NOMO-1 treated with dmso at 0.1 percent for 144 hours (cell line): ENCODE results near the gene CHRD.
"Not testable (repeated sequence)": the region's sequence is repeated elsewhere in the genome, so short reads cannot be mapped to it uniquely, and the experiment has no call there.

Experiments used
- DNase-seq: peaks from one replicate; lab custom pipeline; 2025; ENCODE audit not compliant: unreplicated experiment; lab: John Stamatoyannopoulos, UW

The CHRD gene

GRCh38 chr3:184379358-184380184 lies at the start of gene CHRD:
Gene CHRD, plus strand, starts transcription at chr3:184380054. Its CDS starts 265 bp downstream, at chr3:184380319.
- DNase-seq = no peak

GRCh38 chr3:184332370-184333090 lies 47.3 kb upstream of the CHRD start:
- DNase-seq = no peak

- DNase-seq = no peak
Measured at GRCh38 chr3:184333190-184333589, 46.7 kb upstream of the CHRD start.

GRCh38 chr3:184333700-184334099 lies 46.2 kb upstream of the CHRD start:
- DNase-seq = no peak

GRCh38 chr3:184334470-184335158 lies 45.2 kb upstream of the CHRD start:
- DNase-seq = no peak

GRCh38 chr3:184335291-184335660 lies 44.6 kb upstream of the CHRD start:
- DNase-seq = no peak

- DNase-seq = peak; percentile 47
Measured at GRCh38 chr3:184335661-184336546, 44.0 kb upstream of the CHRD start.

- no peak for DNase-seq
Measured at GRCh38 chr3:184336547-184337398, 43.1 kb upstream of the CHRD start.

- no peak for DNase-seq
Measured at GRCh38 chr3:184337399-184337714, 42.5 kb upstream of the CHRD start, which contains the start of gene FAM131A. Gene FAM131A, plus strand, starts transcription at chr3:184337600. Its CDS starts 31 bp downstream, at chr3:184337631.

- no peak for DNase-seq
Measured at GRCh38 chr3:184337981-184338380, 41.9 kb upstream of the CHRD start.

- DNase-seq = no peak
Measured at GRCh38 chr3:184338511-184338945, 41.3 kb upstream of the CHRD start.

- no peak for DNase-seq
Measured at GRCh38 chr3:184339001-184339400, 40.9 kb upstream of the CHRD start.

- DNase-seq = not testable (repeated sequence)
Measured at GRCh38 chr3:184339451-184340135, 40.3 kb upstream of the CHRD start.

GRCh38 chr3:184341925-184342324 lies 37.9 kb upstream of the CHRD start:
- DNase-seq = no peak

GRCh38 chr3:184343200-184343876 lies 36.5 kb upstream of the CHRD start:
- no peak for DNase-seq

GRCh38 chr3:184344579-184345316 lies 35.1 kb upstream of the CHRD start:
- no peak for DNase-seq

- peak; percentile 24 for DNase-seq
Measured at GRCh38 chr3:184345317-184346144, 34.3 kb upstream of the CHRD start.
